OCI-LY1 (cell line): ENCODE results near the gene PIGT.

Experiments used
- H2AFZ ChIP-seq: fragments of 200-600 bp; sonication (generic), shearing (Covaris generic); 2 replicates; pipeline ENCODE4 v1.6.0; 2014; ENCODE audit warnings: antibody characterized with exemption, mild to moderate bottlenecking, low read length
- H3F3A ChIP-seq: fragments of 200-600 bp; sonication (generic), shearing (Covaris generic); 2 replicates; pipeline ENCODE4 v1.6.0; 2014; ENCODE audit warnings: mild to moderate bottlenecking, antibody characterized with exemption, low read length, moderate library complexity; ENCODE audit not compliant: insufficient read depth
- H3K27ac ChIP-seq: fragments of 200-600 bp; sonication (generic); 2 replicates; pipeline ENCODE4 v1.5.1; 2014; ENCODE audit warnings: low read length, mixed run types, mild to moderate bottlenecking, low read depth; ENCODE audit not compliant: poor library complexity, severe bottlenecking
- H3K27me3 ChIP-seq: fragments of 200-600 bp; sonication (generic); 2 replicates; pipeline ENCODE4 v1.6.0; 2014; ENCODE audit warnings: antibody characterized with exemption, mild to moderate bottlenecking, low read length, moderate library complexity; ENCODE audit not compliant: insufficient read depth
- H3K36me3 ChIP-seq: fragments of 200-600 bp; sonication (generic); 2 replicates; pipeline ENCODE4 v1.6.1; 2014; ENCODE audit warnings: mild to moderate bottlenecking, antibody characterized with exemption, low read length, moderate library complexity, mixed read lengths; ENCODE audit not compliant: insufficient read depth
- H3K4me1 ChIP-seq: fragments of 200-600 bp; sonication (generic); 2 replicates; pipeline ENCODE4 v1.5.1; 2014; ENCODE audit warnings: mild to moderate bottlenecking, low read length, moderate library complexity; ENCODE audit not compliant: insufficient read depth, severe bottlenecking
- H3K4me2 ChIP-seq: fragments of 200-600 bp; sonication (generic), shearing (Covaris generic); 2 replicates; pipeline ENCODE4 v1.6.1; 2014; ENCODE audit warnings: low read length
- H3K4me3 ChIP-seq: fragments of 200-600 bp; sonication (generic); 2 replicates; pipeline ENCODE4 v1.5.1; 2014; ENCODE audit warnings: low read length, low read depth, mild to moderate bottlenecking, mixed read lengths; ENCODE audit not compliant: poor library complexity, severe bottlenecking
- H3K79me2 ChIP-seq: fragments of 200-600 bp; shearing (Covaris generic); 2 replicates; pipeline ENCODE4 v1.6.1; 2016; ENCODE audit warnings: mixed run types, low read length, mixed read lengths; ENCODE audit not compliant: insufficient read depth
- H3K9ac ChIP-seq: fragments of 200-600 bp; sonication (generic), shearing (Covaris generic); 2 replicates; pipeline ENCODE4 v1.6.1; 2014; ENCODE audit warnings: mild to moderate bottlenecking, low read length, mixed read lengths
- H3K9me2 ChIP-seq: fragments of 200-600 bp; sonication (generic), shearing (Covaris generic); 2 replicates; pipeline ENCODE4 v1.6.1; 2014; ENCODE audit warnings: low read depth, mild to moderate bottlenecking, low read length, mixed read lengths
- H3K9me3 ChIP-seq: fragments of 200-600 bp; shearing (Covaris generic); 2 replicates; pipeline ENCODE4 v1.6.1; 2014; ENCODE audit warnings: low read length, mixed read lengths
- H4K20me1 ChIP-seq: fragments of 200-600 bp; sonication (generic), shearing (Covaris generic); 2 replicates; pipeline ENCODE4 v1.6.0; 2016; ENCODE audit warnings: mild to moderate bottlenecking, low read length; ENCODE audit not compliant: insufficient read depth
- CTCF ChIP-seq: fragments of 200-600 bp; sonication (generic), shearing (Covaris generic); IDR thresholded peaks from 2 replicates; pipeline ENCODE4 v1.5.1; 2017; ENCODE audit warnings: mild to moderate bottlenecking, antibody characterized with exemption, low read length, moderate library complexity, mixed read lengths
- EZH2 ChIP-seq: fragments of 200-600 bp; sonication (generic), shearing (Covaris generic); IDR thresholded peaks from 2 replicates; pipeline ENCODE4 v1.8.0; 2017; ENCODE audit warnings: borderline replicate concordance, mixed run types, mild to moderate bottlenecking, antibody characterized with exemption, low read length, moderate library complexity, mixed read lengths

PIGT gene

GRCh38 chr20:45441746-45442145 lies 25.8 kb downstream of the PIGT start:
- Histone ChIP-seq H3K9me3 (no peaks in the 10 kb centered on the region), H3K36me3 (no peaks in the 10 kb centered on the region), H2AFZ (no peak overlapping the region), H4K20me1 (no peaks in the 10 kb centered on the region), H3K27ac (no peak overlapping the region), H3K4me2 (no peak overlapping the region), H3F3A (no peaks in the 10 kb centered on the region), H3K4me3 (no peak overlapping the region), H3K9me2 (no peaks in the 10 kb centered on the region), H3K79me2 (no peaks in the 10 kb centered on the region), H3K27me3 (no peaks in the 10 kb centered on the region), H3K9ac (no peak overlapping the region), H3K4me1 (peaks cover under 1% of the 10 kb centered on the region)
- TF ChIP-seq EZH2 (no peak), CTCF (no peak)

- Histone ChIP-seq H3K4me1 (no peaks in the 10 kb centered on the region), H3K36me3 (no peaks in the 10 kb centered on the region), H3K79me2 (no peaks in the 10 kb centered on the region), H3K9ac (no peak overlapping the region), H3K9me2 (no peaks in the 10 kb centered on the region), H3K9me3 (no peaks in the 10 kb centered on the region), H4K20me1 (no peaks in the 10 kb centered on the region), H3K4me3 (no peak overlapping the region), H3F3A (no peaks in the 10 kb centered on the region), H3K27me3 (no peaks in the 10 kb centered on the region), H3K4me2 (no peak overlapping the region), H3K27ac (no peak overlapping the region), H2AFZ (no peak overlapping the region)
- no peak for TF ChIP-seq EZH2
- no peak for TF ChIP-seq CTCF
Observed at GRCh38 chr20:45444050-45444449, 28.1 kb downstream of the PIGT start.

DNA sequence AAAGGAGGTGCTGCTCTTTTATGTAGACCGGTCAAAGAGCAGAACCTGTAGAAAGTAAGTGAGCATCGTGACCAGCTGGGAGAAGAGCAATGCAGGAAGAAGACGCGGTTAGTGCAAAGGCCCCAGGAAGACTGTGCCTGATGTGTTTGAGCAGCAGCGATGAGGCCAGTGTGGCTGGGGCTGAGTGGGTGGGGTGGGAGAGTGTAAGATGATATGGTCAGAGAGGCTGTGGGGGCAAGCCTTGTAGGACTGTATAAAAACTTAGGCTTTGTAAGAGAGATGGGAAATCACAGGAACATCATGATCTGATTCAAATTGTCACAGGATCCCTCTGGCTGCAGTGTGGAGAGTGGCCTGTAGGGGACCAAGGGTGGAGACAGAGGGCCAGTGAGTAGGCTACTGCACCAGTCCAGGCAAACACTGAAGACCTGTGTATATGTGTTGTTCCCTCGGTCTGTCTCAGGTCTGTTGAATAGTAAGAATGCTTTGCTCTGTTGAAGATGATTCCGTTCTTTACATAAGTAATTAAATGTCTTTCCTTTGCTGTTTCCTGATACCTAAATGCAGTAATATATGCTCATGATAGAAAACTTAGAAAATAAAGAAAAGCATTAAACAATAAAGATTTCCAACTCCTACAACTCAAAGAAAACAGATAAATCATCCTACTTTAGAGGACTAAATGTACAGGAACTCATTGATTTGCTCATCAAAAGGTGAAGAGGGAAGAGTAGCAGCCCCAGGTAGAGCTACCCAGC lies 30.0 kb downstream of the PIGT start:
- H4K20me1 ChIP-seq: no peaks in the 10 kb centered on the region
- no peaks in the 10 kb centered on the region for H3K36me3 ChIP-seq
- H3K27me3 ChIP-seq: no peaks in the 10 kb centered on the region
- no peak overlapping the region for H3K4me2 ChIP-seq
- H3K9ac ChIP-seq: no peak overlapping the region
- H3K27ac ChIP-seq: no peak overlapping the region
- H3K9me3 ChIP-seq: no peaks in the 10 kb centered on the region
- H3F3A ChIP-seq: no peaks in the 10 kb centered on the region
- no peaks in the 10 kb centered on the region for H3K9me2 ChIP-seq
- no peak overlapping the region for H2AFZ ChIP-seq
- no peak overlapping the region for H3K4me3 ChIP-seq
- no peak for TF ChIP-seq EZH2
- TF ChIP-seq CTCF: peak; percentile 63
- no peaks in the 10 kb centered on the region for H3K4me1 ChIP-seq
- H3K79me2 ChIP-seq: no peaks in the 10 kb centered on the region
